A549 (cell line): ENCODE results near the gene PDE7B. TPM values are rescaled to one million over a fixed set of nuclear protein-coding genes. Genes with fewer than 3 reads are reported as not detected.

Source experiments
- ATAC-seq, 2 experiments: fragments of 200-7000 bp in 1 of 2; fragments of >200 bp in 1 of 2; cut with Nextera tagmentation in 1 of 2; cut with Tn5 transposase in 1 of 2; 3 replicates each; pipeline versions ENCODE4 v1.8.0 to v1.9.1; 2018 to 2020; ENCODE audit warnings: mild to moderate bottlenecking in 1 of 2, moderate library complexity in 1 of 2
- CTCF ChIA-PET: fragments of 300-600 bp; sonication (Branson Sonifier 250); formaldehyde crosslinking; extraction: SDS; loops from one replicate; lab custom pipeline; 2021; ENCODE audit warnings: antibody characterized with exemption, inconsistent platforms; lab: Yijun Ruan, JAX
- POLR2A ChIA-PET: fragments of 350-600 bp; formaldehyde crosslinking; extraction: SDS; loops from one replicate; lab custom pipeline; 2021; ENCODE audit warnings: antibody characterized with exemption, inconsistent platforms; lab: Yijun Ruan, JAX
- DNase-seq, 2 experiments: peaks; one replicate each; pipeline versions ENCODE4 v3.0.0 to v3.0.0-alpha.2; 2011 to 2016; ENCODE audit warnings: low read depth in 1 of 2, low spot score in 1 of 2
- FAIRE-seq: peaks from 2 replicates; lab custom pipeline; 2011; peaks lifted over from hg19 to GRCh38; lab: Jason Lieb, UNC
- H3K27ac ChIP-seq, 2 experiments: fragments of >200 bp; sonication (Bioruptor Twin); formaldehyde crosslinking; 3 replicates each; pipeline ENCODE4 v1.5.1; 2016 to 2017
- H3K4me1 ChIP-seq: fragments of >200 bp; sonication (Bioruptor Twin); formaldehyde crosslinking; 3 replicates; pipeline ENCODE4 v1.6.1; 2016
- H3K4me2 ChIP-seq: fragments of >200 bp; sonication (Bioruptor Twin); formaldehyde crosslinking; 3 replicates; pipeline ENCODE4 v1.6.1; 2016
- H3K4me3 ChIP-seq: fragments of >200 bp; sonication (Bioruptor Twin); formaldehyde crosslinking; 3 replicates; pipeline ENCODE4 v1.5.1; 2016
- H3K9me3 ChIP-seq: fragments of >200 bp; sonication (Bioruptor Twin); formaldehyde crosslinking; 3 replicates; pipeline ENCODE4 v1.6.1; 2016
- CBX2 ChIP-seq: fragments of 200-600 bp; sonication (generic); IDR thresholded peaks from 2 replicates; pipeline ENCODE4 v1.6.1; 2016; ENCODE audit warnings: low read depth, mild to moderate bottlenecking, borderline replicate concordance
- CHD2 ChIP-seq: fragments of 150-350 bp; IDR thresholded peaks from 2 replicates; pipeline ENCODE4 v1.6.1; 2014; ENCODE audit warnings: low read length; ENCODE audit not compliant: partially characterized antibody
- CHD4 ChIP-seq: fragments of 200-600 bp; sonication (generic); IDR thresholded peaks from 2 replicates; pipeline ENCODE4 v1.6.1; 2016; ENCODE audit warnings: antibody characterized with exemption, mild to moderate bottlenecking, borderline replicate concordance
- EHF ChIP-seq: fragments of 250-450 bp; sonication (Bioruptor Pico); IDR thresholded peaks from 2 replicates; pipeline ENCODE4 v1.5.0; 2020; ENCODE audit warnings: mild to moderate bottlenecking
- EHMT2 ChIP-seq: fragments of 200-600 bp; sonication (generic); IDR thresholded peaks from 2 replicates; pipeline ENCODE4 v1.6.1; 2016; ENCODE audit warnings: antibody characterized with exemption, low read depth, mild to moderate bottlenecking, moderate library complexity
- EP300 ChIP-seq, 2 experiments: fragments of >200 bp; sonication (Bioruptor Twin); formaldehyde crosslinking; IDR thresholded peaks; 2 replicates in 1 of 2; 3 replicates in 1 of 2; pipeline ENCODE4 v1.6.1; 2016 to 2017
- ESRRA ChIP-seq: fragments of 150-350 bp; IDR thresholded peaks from 2 replicates; pipeline ENCODE4 v1.6.1; 2014; ENCODE audit warnings: mild to moderate bottlenecking, low read length, borderline replicate concordance
- FOSB ChIP-seq: fragments of 250-450 bp; sonication (Bioruptor Pico); IDR thresholded peaks from 2 replicates; pipeline ENCODE4 v1.5.0; 2020; ENCODE audit warnings: mild to moderate bottlenecking, moderate library complexity
- FOSL2 ChIP-seq, 2 experiments: fragments of 450-650 bp in 1 of 2; fragments of >200 bp in 1 of 2; sonication (Bioruptor Twin) in 1 of 2; formaldehyde crosslinking; IDR thresholded peaks; 2 replicates each; pipeline versions ENCODE4 v1.5.0 to v1.6.1; 2016 to 2020; ENCODE audit warnings: mild to moderate bottlenecking in 1 of 2, moderate library complexity in 1 of 2
- FOXS1 ChIP-seq: fragments of 250-450 bp; sonication (Bioruptor Pico); IDR thresholded peaks from 2 replicates; pipeline ENCODE4 v1.5.0; 2020; ENCODE audit warnings: mild to moderate bottlenecking, moderate library complexity
- GATA3 ChIP-seq: IDR thresholded peaks from 2 replicates; pipeline ENCODE4 v1.6.1; 2012; ENCODE audit warnings: borderline replicate concordance
- HOXA7 ChIP-seq: fragments of 250-450 bp; sonication (Bioruptor Pico); IDR thresholded peaks from 2 replicates; pipeline ENCODE4 v1.5.0; 2020; ENCODE audit warnings: mild to moderate bottlenecking, moderate library complexity
- HOXB5 ChIP-seq: fragments of 250-450 bp; sonication (Bioruptor Pico); IDR thresholded peaks from 2 replicates; pipeline ENCODE4 v1.5.0; 2020; ENCODE audit warnings: mild to moderate bottlenecking, moderate library complexity
- JUN ChIP-seq, 2 experiments: fragments of >200 bp; sonication (Bioruptor Twin); formaldehyde crosslinking; IDR thresholded peaks; 2 replicates in 1 of 2; 3 replicates in 1 of 2; pipeline ENCODE4 v1.6.1; 2016 to 2017
- MAFK ChIP-seq: fragments of 450-650 bp; IDR thresholded peaks from 2 replicates; pipeline ENCODE4 v1.6.1; 2014; ENCODE audit not compliant: partially characterized antibody
- MAZ ChIP-seq: fragments of 150-350 bp; IDR thresholded peaks from 2 replicates; pipeline ENCODE4 v1.6.1; 2014; ENCODE audit warnings: antibody characterized with exemption, low read depth, low read length, borderline replicate concordance
- NPAS2 ChIP-seq: fragments of 250-450 bp; sonication (Bioruptor Pico); IDR thresholded peaks from 2 replicates; pipeline ENCODE4 v1.8.0; 2022; ENCODE audit warnings: mild to moderate bottlenecking, moderate library complexity, borderline replicate concordance
- NR3C1 ChIP-seq: fragments of >200 bp; sonication (Bioruptor Twin); formaldehyde crosslinking; IDR thresholded peaks from 3 replicates; pipeline ENCODE4 v1.6.1; 2017
- SMC3 ChIP-seq: fragments of >200 bp; sonication (Bioruptor Twin); formaldehyde crosslinking; IDR thresholded peaks from 3 replicates; pipeline ENCODE4 v1.6.1; 2018; ENCODE audit warnings: inconsistent platforms
- SREBF2 ChIP-seq: fragments of 450-650 bp; IDR thresholded peaks from 2 replicates; pipeline ENCODE4 v1.6.1; 2014; ENCODE audit warnings: mild to moderate bottlenecking, moderate library complexity
- ZC3H11A ChIP-seq: fragments of 450-650 bp; IDR thresholded peaks from 2 replicates; pipeline ENCODE4 v1.6.1; 2014; ENCODE audit warnings: antibody characterized with exemption, mild to moderate bottlenecking
- ZFP36 ChIP-seq: fragments of 450-650 bp; IDR thresholded peaks from 2 replicates; pipeline ENCODE4 v1.6.1; 2014; ENCODE audit warnings: borderline replicate concordance; ENCODE audit not compliant: partially characterized antibody
- ZSCAN20 ChIP-seq: fragments of 250-450 bp; sonication (Bioruptor Pico); IDR thresholded peaks from 2 replicates; pipeline ENCODE4 v1.8.0; 2022; ENCODE audit warnings: mild to moderate bottlenecking, moderate library complexity
- WGBS: methylation state at CpG from one replicate; pipeline ENCODE4 v1.1.6; 2017; ENCODE audit errors: missing lambda C conversion rate; 5-methylcytosine and 5-hydroxymethylcytosine counted together
- polyA plus RNA-seq, 4 experiments: library from polyadenylated mRNA; depleted of rRNA in 3 of 4; stranded (reverse); fragments of >200 nt; fragmentation: RNase III in 1 of 4; extraction: RNeasy Plus Mini Kit Qiagen cat#74134 plus additional on column Dnase treatment in 1 of 4; gene quantifications; 2 replicates in 3 of 4; 3 replicates in 1 of 4; pipeline ENCODE4 v1.2.3, GENCODE V29; 2011 to 2017
- TF ChIP-seq, protein P1 (sequence below): fragments of >200 bp; sonication (Bioruptor Twin); formaldehyde crosslinking; IDR thresholded peaks from 3 replicates; pipeline ENCODE4 v1.5.1; 2016
- TF ChIP-seq, protein P2 (sequence below): IDR thresholded peaks from 2 replicates; pipeline ENCODE4 v1.6.1; 2012
- TF ChIP-seq, protein P3 (sequence below): fragments of 200-600 bp; sonication (generic); IDR thresholded peaks from 2 replicates; pipeline ENCODE4 v1.6.1; 2016; ENCODE audit warnings: antibody characterized with exemption, mild to moderate bottlenecking, moderate library complexity
- TF ChIP-seq, protein P4 (sequence below): IDR thresholded peaks from 2 replicates; pipeline ENCODE4 v1.6.1; 2012; ENCODE audit warnings: low read depth, borderline replicate concordance
- TF ChIP-seq, protein P5 (sequence below): fragments of 450-650 bp; IDR thresholded peaks from 2 replicates; pipeline ENCODE4 v1.6.1; 2014; ENCODE audit warnings: antibody characterized with exemption
- TF ChIP-seq, protein P6 (sequence below): IDR thresholded peaks from 2 replicates; pipeline ENCODE4 v1.6.1; 2012
- TF ChIP-seq, protein P7 (sequence below): fragments of >200 bp; sonication (Bioruptor Twin); formaldehyde crosslinking; IDR thresholded peaks from 2 replicates; pipeline ENCODE4 v1.6.1; 2016

Gene PDE7B
- polyA plus RNA-seq, 2 of the 4 experiments (the other 2 are of a cell fraction) = 6.6 to 13.8 TPM

DNA sequence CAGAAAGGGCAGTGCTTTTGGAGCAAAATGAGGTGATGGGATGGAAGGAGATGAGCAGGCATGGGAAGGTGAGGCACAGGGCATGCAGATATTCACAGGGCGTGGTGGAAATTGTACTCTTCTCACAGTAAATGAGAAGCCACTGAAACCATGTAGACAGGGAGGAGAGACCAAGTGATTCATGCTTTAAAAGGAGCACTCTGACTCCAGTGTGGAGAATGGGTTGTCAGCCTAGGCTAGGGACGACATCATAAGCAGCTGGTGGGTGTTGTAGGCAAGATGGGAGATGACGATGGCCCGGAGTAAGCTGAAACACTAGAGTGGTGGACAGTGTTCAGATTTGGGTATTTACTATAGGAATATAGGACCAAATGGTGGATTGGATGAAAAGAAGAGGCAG is 18.4 kb downstream of the PDE7B start:
- no peak for FAIRE-seq
- H3K4me3 ChIP-seq = no peak overlapping the region
- no peak for DNase-seq
- ATAC-seq = peak in 1 of 2 experiments; percentile 30; a peak in 2 of 6 replicates
- peak overlapping the region; percentile 28 to 57; a peak in 3 of 6 replicates for H3K27ac ChIP-seq
- ChIA-PET CTCF (no interaction called here), POLR2A (no interaction called here)
- peaks cover 80% of the 10 kb centered on the region for H3K4me1 ChIP-seq
- peak overlapping the region; percentile 62; the same call in 1 of the 3 replicates for H3K4me2 ChIP-seq
- TF ChIP-seq SREBF2 (no peak), HOXB5 (CRISPR knock-in tag) (no peak), FOXS1 (no peak), GATA3 (no peak), HOXA7 (CRISPR knock-in tag) (no peak), ZSCAN20 (no peak), FOSB (CRISPR knock-in tag) (no peak), NPAS2 (CRISPR knock-in tag) (no peak), EHF (no peak), CBX2 (no peak), MAZ (no peak)
- TF ChIP-seq, protein P1, sequence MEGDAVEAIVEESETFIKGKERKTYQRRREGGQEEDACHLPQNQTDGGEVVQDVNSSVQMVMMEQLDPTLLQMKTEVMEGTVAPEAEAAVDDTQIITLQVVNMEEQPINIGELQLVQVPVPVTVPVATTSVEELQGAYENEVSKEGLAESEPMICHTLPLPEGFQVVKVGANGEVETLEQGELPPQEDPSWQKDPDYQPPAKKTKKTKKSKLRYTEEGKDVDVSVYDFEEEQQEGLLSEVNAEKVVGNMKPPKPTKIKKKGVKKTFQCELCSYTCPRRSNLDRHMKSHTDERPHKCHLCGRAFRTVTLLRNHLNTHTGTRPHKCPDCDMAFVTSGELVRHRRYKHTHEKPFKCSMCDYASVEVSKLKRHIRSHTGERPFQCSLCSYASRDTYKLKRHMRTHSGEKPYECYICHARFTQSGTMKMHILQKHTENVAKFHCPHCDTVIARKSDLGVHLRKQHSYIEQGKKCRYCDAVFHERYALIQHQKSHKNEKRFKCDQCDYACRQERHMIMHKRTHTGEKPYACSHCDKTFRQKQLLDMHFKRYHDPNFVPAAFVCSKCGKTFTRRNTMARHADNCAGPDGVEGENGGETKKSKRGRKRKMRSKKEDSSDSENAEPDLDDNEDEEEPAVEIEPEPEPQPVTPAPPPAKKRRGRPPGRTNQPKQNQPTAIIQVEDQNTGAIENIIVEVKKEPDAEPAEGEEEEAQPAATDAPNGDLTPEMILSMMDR = no peak
- TF ChIP-seq, protein P2, sequence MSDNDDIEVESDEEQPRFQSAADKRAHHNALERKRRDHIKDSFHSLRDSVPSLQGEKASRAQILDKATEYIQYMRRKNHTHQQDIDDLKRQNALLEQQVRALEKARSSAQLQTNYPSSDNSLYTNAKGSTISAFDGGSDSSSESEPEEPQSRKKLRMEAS = no peak
- TF ChIP-seq, protein P3, sequence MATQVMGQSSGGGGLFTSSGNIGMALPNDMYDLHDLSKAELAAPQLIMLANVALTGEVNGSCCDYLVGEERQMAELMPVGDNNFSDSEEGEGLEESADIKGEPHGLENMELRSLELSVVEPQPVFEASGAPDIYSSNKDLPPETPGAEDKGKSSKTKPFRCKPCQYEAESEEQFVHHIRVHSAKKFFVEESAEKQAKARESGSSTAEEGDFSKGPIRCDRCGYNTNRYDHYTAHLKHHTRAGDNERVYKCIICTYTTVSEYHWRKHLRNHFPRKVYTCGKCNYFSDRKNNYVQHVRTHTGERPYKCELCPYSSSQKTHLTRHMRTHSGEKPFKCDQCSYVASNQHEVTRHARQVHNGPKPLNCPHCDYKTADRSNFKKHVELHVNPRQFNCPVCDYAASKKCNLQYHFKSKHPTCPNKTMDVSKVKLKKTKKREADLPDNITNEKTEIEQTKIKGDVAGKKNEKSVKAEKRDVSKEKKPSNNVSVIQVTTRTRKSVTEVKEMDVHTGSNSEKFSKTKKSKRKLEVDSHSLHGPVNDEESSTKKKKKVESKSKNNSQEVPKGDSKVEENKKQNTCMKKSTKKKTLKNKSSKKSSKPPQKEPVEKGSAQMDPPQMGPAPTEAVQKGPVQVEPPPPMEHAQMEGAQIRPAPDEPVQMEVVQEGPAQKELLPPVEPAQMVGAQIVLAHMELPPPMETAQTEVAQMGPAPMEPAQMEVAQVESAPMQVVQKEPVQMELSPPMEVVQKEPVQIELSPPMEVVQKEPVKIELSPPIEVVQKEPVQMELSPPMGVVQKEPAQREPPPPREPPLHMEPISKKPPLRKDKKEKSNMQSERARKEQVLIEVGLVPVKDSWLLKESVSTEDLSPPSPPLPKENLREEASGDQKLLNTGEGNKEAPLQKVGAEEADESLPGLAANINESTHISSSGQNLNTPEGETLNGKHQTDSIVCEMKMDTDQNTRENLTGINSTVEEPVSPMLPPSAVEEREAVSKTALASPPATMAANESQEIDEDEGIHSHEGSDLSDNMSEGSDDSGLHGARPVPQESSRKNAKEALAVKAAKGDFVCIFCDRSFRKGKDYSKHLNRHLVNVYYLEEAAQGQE = no peak
- 90% methylated on average over 4 of the region's 4 CpGs for WGBS
- no peaks in the 10 kb centered on the region for H3K9me3 ChIP-seq

DNA sequence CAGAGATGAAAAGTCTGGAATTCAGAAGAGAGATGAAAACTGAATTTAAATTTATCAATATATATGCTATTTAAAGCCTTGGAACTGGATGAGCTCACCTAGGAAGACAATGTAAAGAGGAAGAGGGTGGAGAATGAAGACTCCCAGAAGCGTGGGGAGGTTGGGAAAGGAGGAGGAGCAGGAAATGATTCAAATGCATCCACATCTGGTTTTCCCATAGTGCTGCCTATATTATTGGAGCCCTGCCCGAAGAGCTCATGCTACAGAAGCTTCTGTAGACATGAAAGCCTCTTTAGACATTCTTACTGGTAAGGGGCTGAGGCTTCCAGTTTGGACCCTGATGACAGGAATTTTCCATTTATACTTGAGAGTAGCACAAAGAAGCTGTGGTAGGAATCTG is 19.2 kb downstream of the PDE7B start:
- Histone ChIP-seq H3K4me2 (peak overlapping the region; percentile 62), H3K9me3 (no peaks in the 10 kb centered on the region), H3K4me3 (no peak overlapping the region), H3K4me1 (peaks cover 88% of the 10 kb centered on the region), H3K27ac (peak overlapping the region; percentile 57 to 61; a peak in 5 of 6 replicates)
- ChIA-PET CTCF (no interaction called here), POLR2A (interaction anchor here (1.0 kb wide), 1 partner anchor 148 kb away, joined by 3 read pairs; no protein-coding TSS in a partner anchor)
- no peak for FAIRE-seq
- no peak for DNase-seq
- TF ChIP-seq, protein P4, sequence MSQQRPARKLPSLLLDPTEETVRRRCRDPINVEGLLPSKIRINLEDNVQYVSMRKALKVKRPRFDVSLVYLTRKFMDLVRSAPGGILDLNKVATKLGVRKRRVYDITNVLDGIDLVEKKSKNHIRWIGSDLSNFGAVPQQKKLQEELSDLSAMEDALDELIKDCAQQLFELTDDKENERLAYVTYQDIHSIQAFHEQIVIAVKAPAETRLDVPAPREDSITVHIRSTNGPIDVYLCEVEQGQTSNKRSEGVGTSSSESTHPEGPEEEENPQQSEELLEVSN = no peak
- TF ChIP-seq CHD4 (no peak), CHD2 (no peak), JUN (IDR thresholded peaks at IDR 0.05) (no peak), SMC3 (no peak), MAFK (no peak), FOXS1 (no peak), EP300 (IDR thresholded peaks at IDR 0.05) (no peak), HOXB5 (CRISPR knock-in tag) (no peak), EHMT2 (no peak), NR3C1 (no peak), CBX2 (no peak), ESRRA (no peak), FOSL2 (IDR thresholded peaks at IDR 0.05) (no peak), FOSL2 (CRISPR knock-in tag; IDR thresholded peaks at IDR 0.05) (no peak), ZC3H11A (no peak), ZFP36 (no peak)
- TF ChIP-seq, protein P5, sequence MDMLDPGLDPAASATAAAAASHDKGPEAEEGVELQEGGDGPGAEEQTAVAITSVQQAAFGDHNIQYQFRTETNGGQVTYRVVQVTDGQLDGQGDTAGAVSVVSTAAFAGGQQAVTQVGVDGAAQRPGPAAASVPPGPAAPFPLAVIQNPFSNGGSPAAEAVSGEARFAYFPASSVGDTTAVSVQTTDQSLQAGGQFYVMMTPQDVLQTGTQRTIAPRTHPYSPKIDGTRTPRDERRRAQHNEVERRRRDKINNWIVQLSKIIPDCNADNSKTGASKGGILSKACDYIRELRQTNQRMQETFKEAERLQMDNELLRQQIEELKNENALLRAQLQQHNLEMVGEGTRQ = no peak
- TF ChIP-seq, protein P6, sequence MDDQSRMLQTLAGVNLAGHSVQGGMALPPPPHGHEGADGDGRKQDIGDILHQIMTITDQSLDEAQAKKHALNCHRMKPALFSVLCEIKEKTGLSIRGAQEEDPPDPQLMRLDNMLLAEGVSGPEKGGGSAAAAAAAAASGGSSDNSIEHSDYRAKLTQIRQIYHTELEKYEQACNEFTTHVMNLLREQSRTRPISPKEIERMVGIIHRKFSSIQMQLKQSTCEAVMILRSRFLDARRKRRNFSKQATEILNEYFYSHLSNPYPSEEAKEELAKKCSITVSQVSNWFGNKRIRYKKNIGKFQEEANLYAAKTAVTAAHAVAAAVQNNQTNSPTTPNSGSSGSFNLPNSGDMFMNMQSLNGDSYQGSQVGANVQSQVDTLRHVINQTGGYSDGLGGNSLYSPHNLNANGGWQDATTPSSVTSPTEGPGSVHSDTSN = no peak
- TF ChIP-seq, protein P7, sequence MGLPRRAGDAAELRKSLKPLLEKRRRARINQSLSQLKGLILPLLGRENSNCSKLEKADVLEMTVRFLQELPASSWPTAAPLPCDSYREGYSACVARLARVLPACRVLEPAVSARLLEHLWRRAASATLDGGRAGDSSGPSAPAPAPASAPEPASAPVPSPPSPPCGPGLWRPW = no peak
- ATAC-seq = peak in 1 of 2 experiments; percentile 61; a peak in 2 of 6 replicates
- WGBS = 43% methylated on average over 2 of the region's 2 CpGs
